HCT116 (cell line): ENCODE measurements around the gene FCHO2. TPM values are rescaled to one million over a fixed set of nuclear protein-coding genes. Genes with fewer than 3 reads are reported as not detected.
A peak's percentile ranks its signal among the peaks of the same experiment; 100 is the strongest.

Experiments
- ATAC-seq: fragments of 200-7000 bp; cut with Tn5 transposase; 2 replicates; pipeline ENCODE4 v1.9.1; 2020; ENCODE audit warnings: mild to moderate bottlenecking, moderate library complexity
- BruUV-seq: library from RNA; stranded (reverse); fragments of 400-500 nt; replicated peaks from 2 replicates; lab custom pipeline; 2021; lab: Mats Ljungman, UMichigan
- CTCF ChIA-PET: fragments of 300-600 bp; sonication (Branson Sonifier 250); formaldehyde crosslinking; loops from one replicate; lab custom pipeline; 2021; ENCODE audit warnings: antibody characterized with exemption; lab: Charles Lee
- POLR2A ChIA-PET: fragments of 300-600, 350-600 bp; sonication (Branson Sonifier 250); formaldehyde crosslinking; loops from one replicate; lab custom pipeline; 2021; ENCODE audit warnings: antibody characterized with exemption; lab: Charles Lee
- RAD21 ChIA-PET, 2 experiments: fragments of 300-600 bp; sonication (Branson Sonifier 250); formaldehyde crosslinking; loops; one replicate each; lab custom pipeline; 2023; ENCODE audit warnings: low total read pairs in 2 of 2; ENCODE audit not compliant: uncharacterized antibody in 2 of 2, unreplicated experiment in 2 of 2, low non-redundant PET in 1 of 2; lab: Charles Lee
- DNase-seq: peaks from one replicate; pipeline ENCODE4 v3.0.0-alpha.2; 2010; ENCODE audit warnings: low read depth, low spot score
- H2AFZ ChIP-seq: fragments of 200-600 bp; shearing (Covaris generic), sonication (generic); 2 replicates; pipeline ENCODE4 v1.6.1; 2017; ENCODE audit warnings: low read depth, mixed run types, mixed read lengths, antibody characterized with exemption, low read length; ENCODE audit not compliant: poor library complexity, severe bottlenecking
- H3K27ac ChIP-seq: 2 replicates; pipeline ENCODE4 v1.5.1; 2012; ENCODE audit warnings: low read depth, low read length
- H3K27me3 ChIP-seq: fragments of 200-600 bp; sonication (generic); 2 replicates; pipeline ENCODE4 v1.6.1; 2016; ENCODE audit warnings: mixed run types, low read length, mixed read lengths; ENCODE audit not compliant: insufficient read depth
- H3K36me3 ChIP-seq, 2 experiments: fragments of 200-500 bp in 1 of 2; fragments of 200-600 bp in 1 of 2; sonication (Bioruptor generic) in 1 of 2; sonication (generic) in 1 of 2; 2 replicates each; pipeline versions ENCODE4 v1.5.1 to v1.6.1; 2014 to 2016; ENCODE audit warnings: low read length in 2 of 2, inconsistent platforms in 1 of 2, mixed read lengths in 1 of 2, mixed run types in 1 of 2; ENCODE audit not compliant: insufficient read depth in 2 of 2, control insufficient read depth in 1 of 2
- H3K4me1 ChIP-seq, 2 experiments: fragments of 200-600 bp in 1 of 2; sonication (generic) in 1 of 2; 2 replicates each; pipeline versions ENCODE4 v1.5.1 to v1.6.1; 2012 to 2017; ENCODE audit warnings: low read length in 2 of 2, inconsistent platforms in 1 of 2, mild to moderate bottlenecking in 1 of 2, mixed read lengths in 1 of 2, mixed run types in 1 of 2, moderate library complexity in 1 of 2; ENCODE audit not compliant: insufficient read depth in 2 of 2, control insufficient read depth in 1 of 2
- H3K4me2 ChIP-seq: fragments of 200-600 bp; sonication (generic); 2 replicates; pipeline ENCODE4 v1.6.1; 2017; ENCODE audit warnings: mixed run types, low read length, mixed read lengths
- H3K4me3 ChIP-seq, 2 experiments: fragments of 200-600 bp in 1 of 2; sonication (generic) in 1 of 2; replicated peaks in 1 of 2; 2 replicates each; pipeline ENCODE4 v1.5.1; 2011 to 2016; ENCODE audit warnings: low read length in 2 of 2, control low read depth in 1 of 2, low read depth in 1 of 2, mild to moderate bottlenecking in 1 of 2, mixed read lengths in 1 of 2, mixed run types in 1 of 2
- H3K79me2 ChIP-seq: fragments of 200-600 bp; sonication (generic); 2 replicates; pipeline ENCODE4 v1.6.1; 2017; ENCODE audit warnings: mild to moderate bottlenecking, mixed run types, low read length, moderate library complexity, mixed read lengths; ENCODE audit not compliant: insufficient read depth
- H3K9ac ChIP-seq: fragments of 200-600 bp; sonication (generic); 2 replicates; pipeline ENCODE4 v1.6.1; 2016; ENCODE audit warnings: low read length, mixed read lengths
- H3K9me2 ChIP-seq: fragments of 200-600 bp; sonication (generic), shearing (Covaris generic); 2 replicates; pipeline ENCODE4 v1.6.1; 2017; ENCODE audit warnings: mixed run types, mild to moderate bottlenecking, moderate library complexity; ENCODE audit not compliant: insufficient read depth
- H3K9me3 ChIP-seq, 2 experiments: fragments of 200-500 bp in 1 of 2; fragments of 200-600 bp in 1 of 2; sonication (Bioruptor generic) in 1 of 2; sonication (generic) in 1 of 2; 2 replicates each; pipeline ENCODE4 v1.6.1; 2014 to 2017; ENCODE audit warnings: low read length in 2 of 2, mixed read lengths in 2 of 2, inconsistent platforms in 1 of 2, low read depth in 1 of 2, mild to moderate bottlenecking in 1 of 2, mixed run types in 1 of 2, moderate library complexity in 1 of 2; ENCODE audit not compliant: control insufficient read depth in 1 of 2, insufficient read depth in 1 of 2
- H4K20me1 ChIP-seq: fragments of 200-600 bp; sonication (generic), shearing (Covaris generic); 2 replicates; pipeline ENCODE4 v1.6.1; 2017; ENCODE audit warnings: mixed run types, mild to moderate bottlenecking, moderate library complexity; ENCODE audit not compliant: insufficient read depth
- CBX3 ChIP-seq: IDR thresholded peaks from 2 replicates; pipeline ENCODE4 v1.6.1; 2012; ENCODE audit warnings: low read depth
- EGR1 ChIP-seq: IDR thresholded peaks from 2 replicates; pipeline ENCODE4 v1.6.1; 2012; ENCODE audit warnings: low read depth
- ELF1 ChIP-seq: IDR thresholded peaks from 2 replicates; pipeline ENCODE4 v1.6.1; 2012; ENCODE audit warnings: low read depth, borderline replicate concordance
- EZH2 ChIP-seq: fragments of 200-600 bp; sonication (generic); IDR thresholded peaks from 2 replicates; pipeline ENCODE4 v1.6.1; 2017; ENCODE audit warnings: antibody characterized with exemption, mixed run types
- EZH2phosphoT487 ChIP-seq: fragments of 200-600 bp; IDR thresholded peaks from 2 replicates; pipeline ENCODE4 v1.6.1; 2018; ENCODE audit warnings: antibody characterized with exemption, borderline replicate concordance
- FOSL1 ChIP-seq: IDR thresholded peaks from 2 replicates; pipeline ENCODE4 v1.6.1; 2012; ENCODE audit warnings: low read depth
- POLR2A ChIP-seq: IDR thresholded peaks from 2 replicates; pipeline ENCODE4 v1.7.0; 2011; ENCODE audit warnings: borderline replicate concordance; ENCODE audit not compliant: insufficient read depth, insufficient read length; ENCODE audit errors: extremely low read depth
- POLR2AphosphoS5 ChIP-seq: IDR thresholded peaks from 2 replicates; pipeline ENCODE4 v1.6.1; 2011; ENCODE audit warnings: mild to moderate bottlenecking, low read depth, low read length, moderate library complexity
- RAD21 ChIP-seq: IDR thresholded peaks from 2 replicates; pipeline ENCODE4 v1.6.1; 2012; ENCODE audit warnings: low read depth, mild to moderate bottlenecking
- SIN3A ChIP-seq: IDR thresholded peaks from 2 replicates; pipeline ENCODE4 v1.6.1; 2012; ENCODE audit warnings: low read depth
- SP1 ChIP-seq: IDR thresholded peaks from 2 replicates; pipeline ENCODE4 v1.6.1; 2012; ENCODE audit warnings: low read depth
- SRF ChIP-seq: IDR thresholded peaks from 2 replicates; pipeline ENCODE4 v1.6.1; 2012; ENCODE audit warnings: low read depth
- ZFX ChIP-seq: fragments of 450-650 bp; IDR thresholded peaks from 2 replicates; pipeline ENCODE4 v1.6.1; 2017
- ZNF274 ChIP-seq: fragments of 200-500 bp; sonication (Bioruptor generic); IDR thresholded peaks from 2 replicates; pipeline ENCODE4 v1.6.1; 2014; ENCODE audit warnings: mild to moderate bottlenecking, low read depth, low read length, inconsistent platforms
- intact Hi-C: fragments of 100-400 bp; cut with micrococcal nuclease; formaldehyde crosslinking; loops from 2 replicates; pipeline ENCODE4 v1.10.0; 2022
- total RNA-seq: library from RNA; stranded (reverse); gene quantifications from one replicate; pipeline ENCODE4 v1.2.1, GENCODE V29; 2021; ENCODE audit not compliant: unreplicated experiment
- TF ChIP-seq, protein P1 (sequence below): IDR thresholded peaks from 2 replicates; pipeline ENCODE4 v1.6.1; 2011; ENCODE audit warnings: mild to moderate bottlenecking, low read length, moderate library complexity; ENCODE audit not compliant: insufficient replicate concordance; ENCODE audit errors: extremely low read depth

The FCHO2 gene
- total RNA-seq, 1 experiment from 2014 or later = 18.7 TPM

- TF ChIP-seq, protein P1, sequence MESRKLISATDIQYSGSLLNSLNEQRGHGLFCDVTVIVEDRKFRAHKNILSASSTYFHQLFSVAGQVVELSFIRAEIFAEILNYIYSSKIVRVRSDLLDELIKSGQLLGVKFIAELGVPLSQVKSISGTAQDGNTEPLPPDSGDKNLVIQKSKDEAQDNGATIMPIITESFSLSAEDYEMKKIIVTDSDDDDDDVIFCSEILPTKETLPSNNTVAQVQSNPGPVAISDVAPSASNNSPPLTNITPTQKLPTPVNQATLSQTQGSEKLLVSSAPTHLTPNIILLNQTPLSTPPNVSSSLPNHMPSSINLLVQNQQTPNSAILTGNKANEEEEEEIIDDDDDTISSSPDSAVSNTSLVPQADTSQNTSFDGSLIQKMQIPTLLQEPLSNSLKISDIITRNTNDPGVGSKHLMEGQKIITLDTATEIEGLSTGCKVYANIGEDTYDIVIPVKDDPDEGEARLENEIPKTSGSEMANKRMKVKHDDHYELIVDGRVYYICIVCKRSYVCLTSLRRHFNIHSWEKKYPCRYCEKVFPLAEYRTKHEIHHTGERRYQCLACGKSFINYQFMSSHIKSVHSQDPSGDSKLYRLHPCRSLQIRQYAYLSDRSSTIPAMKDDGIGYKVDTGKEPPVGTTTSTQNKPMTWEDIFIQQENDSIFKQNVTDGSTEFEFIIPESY = peak; percentile 57
- TF ChIP-seq SRF (no peak), CBX3 (peak; percentile 79), EZH2phosphoT487 (no peak), EGR1 (peak; percentile 81)
Measured at GRCh38 chr5:72955768-72956323, at the start of gene FCHO2 (continued).

GRCh38 chr5:72906806-72907205, 49.0 kb upstream of the FCHO2 start:
- H3K79me2 ChIP-seq = peaks cover 10% of the 10 kb centered on the region; the same call in 1 of the 2 replicates
- H2AFZ ChIP-seq = no peak overlapping the region
- no peak overlapping the region for H3K4me3 ChIP-seq
- no peak overlapping the region for H3K4me2 ChIP-seq
- H3K9me2 ChIP-seq = no peaks in the 10 kb centered on the region
- H3K27ac ChIP-seq = no peak overlapping the region
- H4K20me1 ChIP-seq = no peaks in the 10 kb centered on the region
- intact Hi-C loops = no loop called here
- H3K36me3 ChIP-seq = peaks cover 38 to 43% of the 10 kb centered on the region in 2 experiments
- no TSS peak for BruUV-seq
- H3K9ac ChIP-seq = no peak overlapping the region
- ChIA-PET CTCF (no interaction called here), RAD21 (no interaction called here), POLR2A (no interaction called here)
- ATAC-seq (no peak), DNase-seq (no peak)
- TF ChIP-seq ZFX (no peak), ZNF274 (no peak), EZH2 (no peak), POLR2AphosphoS5 (no peak), CBX3 (no peak), EZH2phosphoT487 (no peak), POLR2A (no peak), SRF (no peak), RAD21 (no peak), SIN3A (no peak), ELF1 (no peak), FOSL1 (no peak), SP1 (no peak)
- TF ChIP-seq, protein P1 = no peak
- H3K9me3 ChIP-seq = no peaks in the 10 kb centered on the region
- H3K4me1 ChIP-seq = no peaks in the 10 kb centered on the region
- H3K27me3 ChIP-seq = no peaks in the 10 kb centered on the region
